Body of pancreas (tissue), 4 donors: Measurements from ENCODE around the gene ANKRD6. TPM values are rescaled to one million over a fixed set of nuclear protein-coding genes. Genes with fewer than 3 reads are reported as not detected.

Experiments used
- ATAC-seq: fragments of 150-250 bp; one replicate; pipeline ENCODE4 v1.9.1; 2016
- DNase-seq, 4 donors: peaks; one replicate each; pipeline ENCODE4 v3.0.0-alpha.2; 2019
- H3K27ac ChIP-seq, 4 donors: fragments of 200-600 bp; sonication (generic); 1 replicate in 3 of 4; 2 replicates in 1 of 4; pipeline versions ENCODE4 v1.5.1 to v1.6.1; 2016 to 2019; ENCODE audit warnings: mild to moderate bottlenecking in 1 of 4, mixed read lengths in 1 of 4, moderate library complexity in 1 of 4
- H3K27me3 ChIP-seq, 2 donors: fragments of 200-600 bp; sonication (generic); one replicate each; pipeline ENCODE4 v1.6.0; 2016; ENCODE audit warnings: mild to moderate bottlenecking in 1 of 2
- H3K36me3 ChIP-seq, 2 donors: fragments of 200-600 bp; sonication (generic); replicated peaks in 1 of 2; 2 replicates each; pipeline ENCODE4 v1.5.1; 2016; ENCODE audit warnings: low read depth in 2 of 2; ENCODE audit not compliant: insufficient read depth in 1 of 2
- H3K4me1 ChIP-seq: fragments of 200-600 bp; sonication (generic); one replicate; pipeline ENCODE4 v1.6.0; 2016
- H3K4me3 ChIP-seq, 2 donors: fragments of 200-600 bp; sonication (generic); 1 replicate in 1 of 2; 2 replicates in 1 of 2; pipeline ENCODE4 v1.5.1; 2016 to 2019
- H3K9me3 ChIP-seq, 3 donors: fragments of 200-600 bp; sonication (generic); 1 replicate in 2 of 3; 2 replicates in 1 of 3; pipeline ENCODE4 v1.5.1; 2016
- CTCF ChIP-seq, 7 experiments: fragments of 450-650 bp in 4 of 7; fragments of 200-600 bp in 3 of 7; sonication (generic) in 3 of 7; IDR thresholded peaks; one replicate each; pipeline ENCODE4 v1.5.1; 2016 to 2019; ENCODE audit warnings: antibody characterized with exemption in 7 of 7
- POLR2A ChIP-seq, 3 donors: fragments of 450-650 bp; IDR thresholded peaks; one replicate each; pipeline ENCODE4 v1.6.1; 2016; ENCODE audit warnings: antibody characterized with exemption in 3 of 3, mild to moderate bottlenecking in 2 of 3
- WGBS, 2 donors: methylation state at CpG; one replicate each; pipeline ENCODE4 v1.1.5; 2017; 5-methylcytosine and 5-hydroxymethylcytosine counted together
- intact Hi-C: fragments of 100-400 bp; cut with DNase I; formaldehyde crosslinking; loops from one replicate; pipeline ENCODE4 v1.15.1; 2023
- total RNA-seq, 2 donors: library from RNA; depleted of rRNA; stranded (reverse); fragments of >200 nt; gene quantifications; one replicate each; pipeline ENCODE4 v1.1.0, GENCODE V29; 2016

ANKRD6 gene
- total RNA-seq, 2 donors from 2014 or later, result 16.9 to 21.4 TPM

GRCh38 chr6:89475634-89476033 lies 42.7 kb downstream of the ANKRD6 start:
- Histone ChIP-seq H3K4me3 (no peak overlapping the region), H3K9me3 (no peaks in the 10 kb centered on the region), H3K36me3 (no peaks in the 10 kb centered on the region), H3K27ac (no peak overlapping the region), H3K4me1 (no peaks in the 10 kb centered on the region), H3K27me3 (no peaks in the 10 kb centered on the region)
- ATAC-seq (no peak), DNase-seq (no peak)
- intact Hi-C loops, result no loop called here
- TF ChIP-seq CTCF (IDR thresholded peaks at IDR 0.05) (no peak), POLR2A (IDR thresholded peaks at IDR 0.05) (no peak)

GRCh38 chr6:89479897-89480296 lies 46.9 kb downstream of the ANKRD6 start:
- no peak for ATAC-seq
- Histone ChIP-seq H3K4me1 (peaks cover 16% of the 10 kb centered on the region), H3K4me3 (no peak overlapping the region), H3K27ac (no peak overlapping the region), H3K27me3 (no peaks in the 10 kb centered on the region), H3K36me3 (no peaks in the 10 kb centered on the region), H3K9me3 (no peaks in the 10 kb centered on the region)
- TF ChIP-seq CTCF (IDR thresholded peaks at IDR 0.05) (no peak), POLR2A (IDR thresholded peaks at IDR 0.05) (no peak)
- 75 to 93% methylated on average over 2 of the region's 2 CpGs for WGBS, 2 donors
- no peak for DNase-seq
- intact Hi-C loops, result no loop called here

GRCh38 chr6:89481695-89482094 lies 48.7 kb downstream of the ANKRD6 start:
- no peaks in the 10 kb centered on the region for H3K27me3 ChIP-seq
- 75 to 88% methylated on average over 1 of the region's 1 CpG for WGBS, 2 donors
- H3K4me3 ChIP-seq, result no peak overlapping the region
- no peak for TF ChIP-seq CTCF (IDR thresholded peaks at IDR 0.05)
- no peak for TF ChIP-seq POLR2A (IDR thresholded peaks at IDR 0.05)
- H3K36me3 ChIP-seq, result no peaks in the 10 kb centered on the region
- H3K4me1 ChIP-seq, result peaks cover 16% of the 10 kb centered on the region
- no peak for DNase-seq
- intact Hi-C loops, result no loop called here
- H3K27ac ChIP-seq, result no peak overlapping the region
- H3K9me3 ChIP-seq, result no peaks in the 10 kb centered on the region
- no peak for ATAC-seq

GRCh38 chr6:89482126-89482525 lies 49.2 kb downstream of the ANKRD6 start:
- H3K36me3 ChIP-seq, result no peaks in the 10 kb centered on the region
- 72 to 83% methylated on average over 1 of the region's 1 CpG for WGBS, 2 donors
- H3K4me1 ChIP-seq, result peaks cover 16% of the 10 kb centered on the region
- no peak for TF ChIP-seq POLR2A (IDR thresholded peaks at IDR 0.05)
- no peaks in the 10 kb centered on the region for H3K9me3 ChIP-seq
- no peak for ATAC-seq
- H3K4me3 ChIP-seq, result no peak overlapping the region
- no peak overlapping the region for H3K27ac ChIP-seq
- DNase-seq, result no peak
- no peaks in the 10 kb centered on the region for H3K27me3 ChIP-seq
- intact Hi-C loops, result no loop called here

GRCh38 chr6:89483111-89483720 lies 50.3 kb downstream of the ANKRD6 start:
- peak; percentile 76 for ATAC-seq
- TF ChIP-seq CTCF (IDR thresholded peaks at IDR 0.05), result no peak
- no peak for TF ChIP-seq POLR2A (IDR thresholded peaks at IDR 0.05)
- no peaks in the 10 kb centered on the region for H3K9me3 ChIP-seq
- peak; percentile 18 to 47 (median 32) for DNase-seq
- 48 to 62% methylated on average over 7 of the region's 7 CpGs for WGBS, 2 donors
- H3K27ac ChIP-seq, result peak overlapping the region in 2 of 4 donors; percentile 36 to 44
- no peaks in the 10 kb centered on the region for H3K36me3 ChIP-seq
- H3K4me3 ChIP-seq, result no peak overlapping the region
- H3K4me1 ChIP-seq, result peaks cover 16% of the 10 kb centered on the region
- intact Hi-C loops, result no loop called here
- H3K27me3 ChIP-seq, result no peaks in the 10 kb centered on the region
